HG02678 (cell line): ENCODE data around the gene TDP1.

ENCODE experiments used
- ATAC-seq: cut with Tn5 transposase; IDR thresholded peaks from one replicate; pipeline ENCODE4 v1.9.1; 2021; ENCODE audit warnings: mild to moderate bottlenecking, moderate library complexity; ENCODE audit not compliant: unreplicated experiment

TDP1 gene

GRCh38 chr14:90093942-90094595 lies 138.3 kb downstream of the TDP1 start:
- ATAC-seq, result no peak
